A375 (cell line): Measurements from ENCODE around the gene UFD1. TPM values are rescaled to one million over a fixed set of nuclear protein-coding genes. Genes with fewer than 3 reads are reported as not detected.

Source experiments
- total RNA-seq: library from RNA; depleted of rRNA; stranded (reverse); fragments of >200 nt; shearing (Covaris generic); gene quantifications from 2 replicates; pipeline ENCODE4 v1.2.3, GENCODE V29; 2014; rRNA removed

Gene UFD1
- total RNA-seq = 48.2 and 59.7 TPM in 2 replicates

GRCh38 chr22:19478901-19479354 is at the start of gene UFD1:
Gene UFD1 (minus strand): TSS chr22:19479193. CDS start chr22:19479085, 108 bp downstream.

GRCh38 chr22:19524170-19525115 is 45.5 kb upstream of the UFD1 start, which contains the start of gene CLDN5:
Gene CLDN5 (minus strand): TSS chr22:19524410. CDS start chr22:19524255, 155 bp downstream.

GRCh38 chr22:19479355-19480172 is 571 bp upstream of the UFD1 start, which contains the start of gene CDC45:
Gene CDC45 (plus strand): TSS chr22:19479920. CDS start chr22:19479969, 49 bp downstream.

GRCh38 chr22:19447330-19448075 is 31.5 kb downstream of the UFD1 start, which contains the start of gene C22orf39:
Gene C22orf39 (minus strand): TSS chr22:19447711. CDS start chr22:19447688, 23 bp downstream.

GRCh38 chr22:19432133-19432851 is 46.7 kb downstream of the UFD1 start, which contains the start of gene MRPL40:
Gene MRPL40 (plus strand): TSS chr22:19432545. CDS start chr22:19432555, 10 bp downstream.

GRCh38 chr22:19431649-19432132 is 47.3 kb downstream of the UFD1 start, which contains the start of gene HIRA:
Gene HIRA (minus strand): TSS chr22:19431733. CDS start chr22:19431476, 257 bp downstream.

Other genes with a start within 250 kb of the UFD1 start
- 7.0 and 8.5 TPM in 2 replicates for gene CLTCL1, start 187.5 kb downstream of the UFD1 start, total RNA-seq
- gene HIRA, start 47.5 kb downstream of the UFD1 start, total RNA-seq = 14.0 and 15.8 TPM in 2 replicates
- gene MRPL40, start 46.6 kb downstream of the UFD1 start, total RNA-seq = 59.9 and 65.4 TPM in 2 replicates
- gene C22orf39, start 31.5 kb downstream of the UFD1 start, total RNA-seq = 19.7 and 24.8 TPM in 2 replicates
- 59.7 and 62.4 TPM in 2 replicates for gene CDC45, start 727 bp upstream of the UFD1 start, total RNA-seq
- gene CLDN5, start 45.2 kb upstream of the UFD1 start, total RNA-seq = not detected in 2 replicates
- gene SEPTIN5, start 235.3 kb upstream of the UFD1 start, total RNA-seq = 7.5 and 19.7 TPM in 2 replicates
- gene GP1BB, start 244.3 kb upstream of the UFD1 start, total RNA-seq = 1.1 and 1.6 TPM in 2 replicates